Spleen (tissue), 11 donors: ENCODE results near the gene SECTM1. TPM values are rescaled to one million over a fixed set of nuclear protein-coding genes. Genes with fewer than 3 reads are reported as not detected.
"Not testable (repeated sequence)": the region's sequence is repeated elsewhere in the genome, so short reads cannot be mapped to it uniquely, and the experiment has no call there.

Experiments used
- DNase-seq: peaks from one replicate; pipeline ENCODE4 v3.0.0-alpha.2; 2020
- H3K27ac ChIP-seq, 8 donors: fragments of 200-600 bp; sonication (generic) in 7 of 8; 1 replicate in 4 of 8; 2 replicates in 4 of 8; pipeline versions ENCODE4 v1.5.0 to v1.8.0; 2016 to 2021; ENCODE audit warnings: inconsistent platforms in 4 of 8, mild to moderate bottlenecking in 4 of 8, moderate library complexity in 1 of 8
- H3K27me3 ChIP-seq, 7 donors: fragments of 200-600 bp; sonication (generic) in 6 of 7; replicated peaks in 1 of 7; 1 replicate in 4 of 7; 2 replicates in 3 of 7; pipeline versions ENCODE4 v1.5.0 to v1.8.0; 2016 to 2021; ENCODE audit warnings: inconsistent platforms in 3 of 7, mild to moderate bottlenecking in 1 of 7
- H3K36me3 ChIP-seq, 6 donors: fragments of 200-600 bp; sonication (generic) in 5 of 6; 1 replicate in 4 of 6; 2 replicates in 2 of 6; pipeline versions ENCODE4 v1.5.0 to v1.8.0; 2016 to 2021; ENCODE audit warnings: inconsistent platforms in 2 of 6
- H3K4me1 ChIP-seq, 6 donors: fragments of 200-600 bp; sonication (generic) in 5 of 6; 1 replicate in 3 of 6; 2 replicates in 3 of 6; pipeline versions ENCODE4 v1.5.0 to v1.8.0; 2016 to 2021; ENCODE audit warnings: inconsistent platforms in 3 of 6
- H3K4me3 ChIP-seq, 8 donors: fragments of 200-600 bp; sonication (generic) in 7 of 8; 1 replicate in 4 of 8; 2 replicates in 4 of 8; pipeline versions ENCODE4 v1.5.0 to v1.8.0; 2016 to 2021; ENCODE audit warnings: inconsistent platforms in 4 of 8, mild to moderate bottlenecking in 4 of 8, moderate library complexity in 2 of 8
- H3K9me3 ChIP-seq, 8 donors: fragments of 200-600 bp; sonication (generic) in 7 of 8; 1 replicate in 4 of 8; 2 replicates in 4 of 8; pipeline versions ENCODE4 v1.5.0 to v1.8.0; 2016 to 2021; ENCODE audit warnings: inconsistent platforms in 4 of 8
- CTCF ChIP-seq, 11 experiments: fragments of 200-600 bp in 7 of 11; fragments of 450-650 bp in 4 of 11; sonication (generic) in 4 of 11; IDR thresholded peaks in 8 of 11; conservative IDR thresholded peaks in 3 of 11; 1 replicate in 7 of 11; 2 replicates in 4 of 11; pipeline versions ENCODE4 v1.4.0 to v1.8.0; 2016 to 2021; ENCODE audit warnings: antibody characterized with exemption in 11 of 11, inconsistent platforms in 4 of 11, mild to moderate bottlenecking in 1 of 11
- POLR2A ChIP-seq, 3 donors: fragments of 450-650 bp; IDR thresholded peaks; one replicate each; pipeline ENCODE4 v1.5.1; 2017; ENCODE audit warnings: antibody characterized with exemption in 3 of 3, mild to moderate bottlenecking in 1 of 3
- POLR2AphosphoS5 ChIP-seq, 3 donors: sonication (generic); formaldehyde crosslinking; IDR thresholded peaks; one replicate each; pipeline ENCODE4 v1.5.1; 2017; ENCODE audit warnings: antibody characterized with exemption in 3 of 3
- WGBS, 5 donors: extraction: QIAGEN DNeasy Blood & Tissue Kit in 3 of 5; methylation state at CpG; one replicate each; pipeline versions ENCODE4 v1.1.5 to v1.1.7; 2013 to 2018; 5-methylcytosine and 5-hydroxymethylcytosine counted together
- intact Hi-C: fragments of 100-400 bp; cut with DNase I; formaldehyde crosslinking; loops from one replicate; pipeline ENCODE4 v1.15.0; 2023; ENCODE audit warnings: low total_unique reads
- polyA plus RNA-seq, 3 donors: library from polyadenylated mRNA; stranded (reverse); fragments of 200-250 nt; gene quantifications; one replicate each; pipeline ENCODE4 v1.2.1, GENCODE V29; 2013
- total RNA-seq, 7 donors: library from RNA; depleted of rRNA in 3 of 7; stranded (reverse); fragments of >200 nt in 3 of 7; fragmentation: NEBNext Ultra II Directional in 4 of 7; extraction: Animal tissue kit (Norgen Biotek cat#: 25700) in 4 of 7; gene quantifications; one replicate each; pipeline versions ENCODE4 v1.1.0 to v1.2.1, GENCODE V29; 2016 to 2021
- donor health status: healthy with polysubstance abuse.
- donor health status: DM: no; HTN: no; CAD: no; lungs with moderate emphysema.
- donor health status: DM: no; HTN: no; CAD: no.
- donor health status: Bipolar disorder and iron deficiency.
- donor health status: healthy.
- donor health status: DM: no; HTN: no; CAD: no.
- donor health status: DM: yes; HTN: yes; CAD: no.

Gene SECTM1
- total and polyA plus RNA-seq, 10 donors, result 6.0 to 141 (median 60.4) TPM

GRCh38 chr17:82373731-82374625 lies 40.4 kb upstream of the SECTM1 start:
- no peak overlapping the region for H3K4me3 ChIP-seq
- intact Hi-C loops, result no loop called here
- peak; percentile 46 for DNase-seq
- H3K9me3 ChIP-seq, result no peaks in the 10 kb centered on the region
- no peak for TF ChIP-seq POLR2A (IDR thresholded peaks at IDR 0.05)
- TF ChIP-seq POLR2AphosphoS5 (IDR thresholded peaks at IDR 0.05), result no peak
- no peak for TF ChIP-seq CTCF (IDR thresholded peaks at IDR 0.05 in 8 of 11, conservative IDR thresholded peaks at IDR 0.05 in 3 of 11)
- H3K4me1 ChIP-seq, result peaks cover 8 to 41% (median 33%) of the 10 kb centered on the region in 6 donors
- WGBS, 5 donors, result 86 to 91% (median 89%) methylated on average over 20 to 37 of the region's 37 CpGs
- H3K36me3 ChIP-seq, result no peaks in the 10 kb centered on the region
- H3K27me3 ChIP-seq, result peaks cover 4 to 93% (median 67%) of the 10 kb centered on the region in 7 donors
- H3K27ac ChIP-seq, result no peak overlapping the region

GRCh38 chr17:82373072-82373452 lies 39.5 kb upstream of the SECTM1 start:
- H3K9me3 ChIP-seq, H3K36me3 ChIP-seq, intact Hi-C loops, H3K4me3 ChIP-seq, H3K27ac ChIP-seq: not testable (repeated sequence)
- peaks cover 4 to 91% (median 66%) of the 10 kb centered on the region in 7 donors for H3K27me3 ChIP-seq
- peaks cover 8 to 41% (median 33%) of the 10 kb centered on the region in 6 donors for H3K4me1 ChIP-seq
- peak; percentile 2 for DNase-seq
- 80 to 89% (median 82%) methylated on average over 10 of the region's 10 CpGs for WGBS, 5 donors

GRCh38 chr17:82372249-82373071 lies 38.9 kb upstream of the SECTM1 start:
- Histone ChIP-seq H3K9me3 (no peaks in the 10 kb centered on the region), H3K27me3 (peaks cover 4 to 86% (median 66%) of the 10 kb centered on the region in 7 donors), H3K36me3 (no peaks in the 10 kb centered on the region), H3K4me3 (peak overlapping the region in 2 of 8 donors; percentile 13 to 64), H3K27ac (no peak overlapping the region), H3K4me1 (peaks cover 8 to 41% (median 33%) of the 10 kb centered on the region in 6 donors)
- TF ChIP-seq POLR2A (IDR thresholded peaks at IDR 0.05) (no peak), CTCF (IDR thresholded peaks at IDR 0.05 in 8 of 11, conservative IDR thresholded peaks at IDR 0.05 in 3 of 11) (no peak), POLR2AphosphoS5 (IDR thresholded peaks at IDR 0.05) (no peak)
- intact Hi-C loops, result no loop called here
- peak; percentile 24 for DNase-seq
- WGBS, 5 donors, result 25 to 40% (median 37%) methylated on average over 31 to 41 of the region's 41 CpGs

- DNase-seq, result no peak
- WGBS, 5 donors, result 4 to 11% (median 7%) methylated on average over 57 to 109 of the region's 109 CpGs
- intact Hi-C loops, result no loop called here
- Histone ChIP-seq H3K4me1 (peaks cover 8 to 41% (median 33%) of the 10 kb centered on the region in 6 donors), H3K4me3 (peak within 1 kb of the TSS in 7 of 8 donors; percentile 6 to 64 (median 30)), H3K9me3 (no peaks in the 10 kb centered on the region), H3K27ac (no peak within 1 kb of the TSS), H3K36me3 (no peaks in the 10 kb centered on the region), H3K27me3 (peaks cover 4 to 84% (median 66%) of the 10 kb centered on the region in 7 donors)
- no peak for TF ChIP-seq POLR2A (IDR thresholded peaks at IDR 0.05)
- no peak for TF ChIP-seq POLR2AphosphoS5 (IDR thresholded peaks at IDR 0.05)
- no peak for TF ChIP-seq CTCF (IDR thresholded peaks at IDR 0.05 in 8 of 11, conservative IDR thresholded peaks at IDR 0.05 in 3 of 11)
Observed at GRCh38 chr17:82371333-82372248, 38.0 kb upstream of the SECTM1 start, which contains the start of gene UTS2R. Gene UTS2R (plus strand): TSS chr17:82371765. CDS start chr17:82374325, 2,560 bp downstream.
